ENCODE data around the gene SMIM8. TPM values are rescaled to one million over a fixed set of nuclear protein-coding genes. Genes with fewer than 3 reads are reported as not detected.

The SMIM8 gene
- total RNA-seq, 1 donor from 2014 or later: 13.7 TPM

DNA sequence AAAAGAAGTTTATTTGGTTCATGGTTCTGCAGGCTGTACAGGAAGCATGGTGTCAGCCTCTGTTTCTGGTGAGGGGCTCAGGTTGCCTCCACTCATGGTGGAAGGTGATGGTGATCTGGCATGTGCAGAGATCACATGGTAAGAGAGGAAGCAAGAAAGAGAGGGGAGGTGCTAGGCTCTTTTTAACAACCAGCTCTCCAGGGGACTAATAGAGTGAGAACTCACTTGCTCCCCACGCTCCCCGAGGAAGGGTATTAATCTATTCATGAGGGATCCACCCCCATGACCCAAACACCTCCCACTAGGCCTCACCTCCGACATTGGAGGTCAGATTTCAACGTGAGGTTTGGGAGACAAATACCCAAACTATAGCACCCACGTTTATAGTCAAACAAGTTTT is 10.6 kb downstream of the SMIM8 start:
- intact Hi-C loops (cut with micrococcal nuclease): no loop called here
- no peak for ATAC-seq
- DNase-seq: no peak

DNA sequence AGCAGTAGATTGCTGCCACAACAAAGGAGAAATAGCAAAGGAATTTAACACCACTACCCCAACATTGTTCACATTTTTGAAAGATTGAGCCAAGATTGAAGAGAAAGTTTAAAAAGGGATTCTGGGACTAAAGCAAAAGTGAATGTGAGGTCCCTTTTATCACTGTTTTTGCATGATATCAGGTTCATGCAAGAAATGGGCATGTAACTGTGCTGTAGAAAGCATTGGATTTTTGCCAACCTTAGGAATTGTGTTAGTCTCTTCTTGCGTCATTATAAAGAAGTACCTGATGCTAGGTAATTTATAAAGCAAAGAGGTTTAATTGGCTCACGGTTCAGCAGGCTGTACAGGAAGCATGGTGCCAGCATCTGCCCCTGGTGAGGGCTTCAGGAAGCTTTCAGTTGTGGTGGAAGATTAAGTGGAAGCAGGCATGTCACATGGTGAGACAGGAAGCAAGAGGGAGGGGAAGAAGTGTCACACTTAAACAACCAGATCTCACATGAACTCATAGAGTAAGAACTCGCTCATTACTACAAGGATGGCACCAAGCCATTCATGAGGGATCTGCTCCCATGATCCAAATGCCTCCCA is 11.3 kb downstream of the SMIM8 start:
- peak; percentile 82 for ATAC-seq
- DNase-seq: no peak
- intact Hi-C loops (cut with micrococcal nuclease): no loop called here

DNA sequence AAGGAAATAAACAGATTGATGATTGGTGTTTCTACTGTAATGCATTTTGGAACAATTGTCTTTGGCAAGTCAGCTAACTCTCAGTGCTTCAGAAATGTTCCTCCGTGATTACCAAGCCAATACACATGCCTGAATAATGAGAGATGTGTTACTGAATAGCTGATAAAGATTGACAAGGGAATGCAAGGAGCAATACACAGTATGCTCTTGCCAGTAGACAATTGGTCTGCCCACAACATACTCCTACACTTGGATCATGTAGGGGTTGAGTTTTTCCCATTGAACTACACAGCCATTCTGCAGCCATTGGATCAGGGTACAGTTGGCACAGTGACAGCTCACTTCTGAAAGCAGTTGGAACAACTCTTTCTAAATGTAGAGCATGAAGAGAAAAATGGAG is 12.3 kb downstream of the SMIM8 start:
- DNase-seq: no peak

DNA sequence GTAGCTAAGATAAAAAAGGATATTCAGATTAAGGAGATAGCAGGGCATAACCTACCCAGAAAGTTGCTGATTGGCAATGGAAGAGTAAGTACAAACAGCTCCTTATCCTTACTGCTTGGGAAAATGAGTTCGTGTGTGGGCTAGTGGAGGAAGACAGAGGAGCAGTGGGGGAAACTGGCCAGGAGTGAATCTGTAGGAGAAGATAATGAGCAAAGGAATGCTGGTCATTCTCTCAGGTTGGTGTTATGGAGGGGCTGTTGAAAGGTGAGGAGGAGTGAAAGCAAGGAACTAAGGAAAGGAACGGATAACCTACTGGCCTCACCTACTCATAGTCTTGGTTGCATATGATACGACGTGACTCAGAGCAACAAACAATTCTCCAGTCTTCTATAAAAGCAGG is 14.0 kb downstream of the SMIM8 start:
- no peak for DNase-seq
- no peak for ATAC-seq
- intact Hi-C loops (cut with micrococcal nuclease): no loop called here

More for the DNA sequence above, 12.3 kb downstream of the SMIM8 start:
- peak; percentile 92 for ATAC-seq
- intact Hi-C loops (cut with micrococcal nuclease): no loop called here

DNA sequence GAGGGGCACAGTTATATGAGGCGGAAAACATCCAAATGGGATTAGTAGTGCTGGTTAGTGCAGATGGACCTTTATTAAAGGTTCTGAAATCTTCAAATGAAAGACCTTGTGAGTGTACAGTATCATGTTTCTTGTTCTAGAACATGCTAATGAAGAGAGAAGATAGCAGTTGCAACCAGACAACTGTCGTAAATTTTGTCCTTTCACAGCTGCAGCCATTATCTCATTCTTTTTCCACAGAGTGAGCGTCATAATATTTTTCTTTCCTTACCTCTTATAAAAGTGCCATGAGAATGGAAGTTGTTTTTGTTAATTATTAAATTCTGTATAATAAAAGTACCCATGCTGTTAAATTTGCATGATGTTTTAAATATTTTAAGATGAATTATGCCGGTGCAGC is 17.8 kb downstream of the SMIM8 start:
- no peak for DNase-seq
- no peak for ATAC-seq
- intact Hi-C loops (cut with micrococcal nuclease): no loop called here

DNA sequence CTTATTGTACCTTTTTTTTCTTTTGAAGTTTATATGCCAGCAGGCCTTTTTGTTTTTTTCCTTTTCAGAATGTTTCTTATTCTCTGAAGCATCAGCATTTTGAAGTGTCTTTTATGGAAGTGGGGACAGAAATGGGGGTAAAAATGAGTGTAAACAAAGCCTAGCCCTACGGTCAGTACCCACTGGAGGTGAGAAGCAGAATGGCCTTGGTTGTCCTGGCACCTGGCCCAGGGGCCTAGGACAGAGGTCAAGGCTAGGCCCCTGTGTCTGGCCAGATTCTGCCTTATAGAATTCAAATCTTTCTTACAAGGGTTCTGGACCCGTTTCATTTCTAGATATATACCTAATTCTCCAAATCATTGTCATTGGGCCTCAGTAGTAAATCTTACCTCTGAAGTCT is 18.8 kb downstream of the SMIM8 start:
- ATAC-seq (no peak), DNase-seq (no peak)
- intact Hi-C loops (cut with micrococcal nuclease): no loop called here

DNA sequence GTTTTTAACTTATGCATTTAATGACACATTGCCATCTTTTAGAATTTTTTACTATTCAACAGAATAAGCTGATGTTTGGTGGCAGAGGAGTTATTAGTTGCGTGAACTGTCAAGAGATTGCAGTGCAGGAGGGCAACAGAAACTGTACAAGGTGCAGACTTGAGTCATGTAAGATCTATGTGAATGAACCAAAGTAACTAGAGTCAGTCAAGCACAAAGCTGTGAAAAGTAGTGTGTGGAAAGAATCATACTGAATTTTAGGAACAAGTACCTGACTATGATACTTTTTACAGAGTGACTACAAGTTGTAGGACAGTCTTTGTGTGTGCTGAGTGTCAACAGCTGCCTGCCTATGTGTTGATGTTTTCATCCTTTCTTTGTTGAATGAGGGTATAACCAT is 19.5 kb downstream of the SMIM8 start:
- no peak for DNase-seq
- ATAC-seq: no peak
- intact Hi-C loops (cut with micrococcal nuclease): no loop called here

DNA sequence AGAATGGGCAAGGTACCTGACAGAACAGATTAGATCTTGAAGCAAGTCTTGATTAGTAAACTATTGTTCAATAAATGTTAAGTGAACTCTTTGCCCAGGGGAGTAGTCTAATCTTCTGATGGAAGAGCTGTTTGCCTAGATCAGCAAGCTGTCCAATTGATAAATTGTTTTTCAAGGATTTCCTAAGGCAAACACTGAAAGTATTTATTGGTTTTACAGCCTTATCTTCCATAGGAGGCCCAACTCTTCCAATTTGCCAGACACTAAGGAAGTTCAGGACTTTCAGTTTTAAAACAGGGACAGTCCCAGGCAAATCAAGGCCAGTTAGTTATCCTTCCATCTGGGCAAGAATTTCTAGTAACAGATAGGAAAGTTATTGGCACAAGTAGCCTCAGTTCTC is 20.4 kb downstream of the SMIM8 start:
- no peak for DNase-seq
- intact Hi-C loops (cut with micrococcal nuclease): no loop called here
- no peak for ATAC-seq

DNA sequence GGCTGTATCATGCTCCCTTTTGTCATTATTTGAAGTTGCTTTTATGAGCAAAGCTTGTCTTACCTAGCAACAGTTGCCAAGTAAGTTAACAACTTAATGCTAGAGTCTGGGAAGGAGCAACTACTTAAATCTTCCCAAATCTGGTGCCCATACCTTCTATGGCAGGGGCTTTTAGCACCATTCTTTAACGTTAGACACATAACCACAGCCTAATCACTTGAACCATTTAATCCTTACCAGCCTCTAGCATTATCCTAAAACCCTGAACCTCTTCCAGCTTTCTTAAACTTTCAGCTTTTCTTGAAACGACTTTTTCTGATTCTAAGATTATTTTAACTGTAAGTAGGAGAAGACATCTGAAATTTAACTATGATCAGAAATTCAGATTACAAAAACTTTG is 22.3 kb downstream of the SMIM8 start, which contains the start of gene C6orf163:
TSS of gene C6orf163 (plus strand) at position 83 of the 400 bp plus-strand sequence. CDS start at position 370, 287 bp downstream.
- intact Hi-C loops (cut with micrococcal nuclease): no loop called here
- no peak for DNase-seq
- ATAC-seq: no peak

DNA sequence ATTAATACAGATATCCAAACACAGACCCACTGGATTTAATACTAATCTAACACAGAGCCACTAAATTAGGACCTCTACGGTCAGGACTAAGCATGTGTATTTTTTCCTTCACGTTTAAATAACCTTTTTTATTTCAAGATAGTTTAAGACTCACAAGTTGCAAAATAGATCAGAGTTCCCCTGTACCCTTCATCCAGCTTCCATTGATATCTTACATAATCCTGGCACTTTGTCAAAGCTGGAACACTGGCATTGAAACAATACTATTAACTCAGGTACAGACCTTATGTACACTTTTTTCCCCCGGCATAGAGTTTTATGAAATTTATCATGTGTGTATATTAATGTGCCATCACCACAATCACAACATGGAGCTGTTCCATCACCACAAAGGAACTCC is 24.3 kb downstream of the SMIM8 start:
- DNase-seq (no peak), ATAC-seq (no peak)
- intact Hi-C loops (cut with micrococcal nuclease): no loop called here

DNA sequence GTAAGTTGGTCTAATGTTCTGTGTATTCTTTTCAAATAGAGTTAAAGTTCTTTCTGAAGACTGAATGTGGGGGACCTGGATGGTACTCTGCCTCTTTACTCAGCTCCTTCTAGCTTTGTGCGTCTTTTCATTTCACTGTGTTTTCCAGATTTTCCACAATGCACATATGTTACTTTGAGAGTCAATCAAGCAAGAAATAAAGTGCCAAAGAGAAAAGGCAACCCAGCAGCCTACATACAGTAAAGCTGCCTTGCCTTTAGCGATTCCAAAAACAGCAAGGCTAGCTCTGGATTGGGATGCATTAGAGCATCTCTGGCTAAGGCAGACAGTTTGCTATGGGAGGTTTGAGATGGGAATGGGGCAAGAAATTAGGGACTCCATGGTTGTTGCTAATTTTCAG is 27.5 kb downstream of the SMIM8 start:
- intact Hi-C loops (cut with micrococcal nuclease): no loop called here
- DNase-seq: no peak
- ATAC-seq: no peak

DNA sequence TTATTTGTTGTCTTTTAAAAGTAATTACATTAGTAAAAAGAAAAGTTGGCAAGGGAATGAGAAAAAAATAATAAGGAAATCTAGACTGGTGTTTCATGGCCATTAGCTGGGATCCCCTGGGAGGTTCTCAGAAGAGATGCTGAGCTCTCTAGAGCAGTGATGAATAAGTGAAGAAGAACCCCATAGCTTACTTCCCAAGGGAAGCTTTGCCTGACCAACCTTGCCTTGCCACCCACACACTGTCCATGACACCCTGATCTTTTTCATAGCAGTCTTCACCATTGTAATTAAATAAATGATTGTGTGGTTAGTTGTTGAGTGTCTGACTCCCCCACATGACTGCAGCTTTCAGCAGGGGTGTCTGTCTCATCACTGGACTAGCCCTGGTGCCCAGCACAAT is 28.1 kb downstream of the SMIM8 start:
- intact Hi-C loops (cut with micrococcal nuclease): no loop called here
- ATAC-seq (no peak), DNase-seq (no peak)

DNA sequence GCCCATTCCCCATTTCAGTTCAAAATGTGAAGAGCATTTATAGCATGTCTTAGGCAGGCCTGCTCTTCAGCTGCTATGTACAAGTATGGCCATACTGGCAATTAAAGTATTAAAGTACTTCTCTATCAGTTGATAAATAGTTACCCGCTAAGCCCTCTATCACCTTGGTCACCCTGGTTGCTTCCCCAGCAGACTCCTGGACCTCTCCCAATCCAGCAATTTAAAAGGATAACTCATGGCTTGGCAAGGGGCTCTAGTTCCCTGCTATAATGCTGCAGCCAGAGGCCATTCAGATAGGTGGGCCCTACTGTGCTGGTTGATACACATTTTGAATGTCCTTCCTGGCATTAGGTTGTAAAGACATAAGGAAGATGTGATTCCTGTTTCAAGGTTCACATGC is 29.2 kb downstream of the SMIM8 start:
- intact Hi-C loops (cut with micrococcal nuclease): no loop called here
- DNase-seq: no peak
- peak; percentile 79 for ATAC-seq

DNA sequence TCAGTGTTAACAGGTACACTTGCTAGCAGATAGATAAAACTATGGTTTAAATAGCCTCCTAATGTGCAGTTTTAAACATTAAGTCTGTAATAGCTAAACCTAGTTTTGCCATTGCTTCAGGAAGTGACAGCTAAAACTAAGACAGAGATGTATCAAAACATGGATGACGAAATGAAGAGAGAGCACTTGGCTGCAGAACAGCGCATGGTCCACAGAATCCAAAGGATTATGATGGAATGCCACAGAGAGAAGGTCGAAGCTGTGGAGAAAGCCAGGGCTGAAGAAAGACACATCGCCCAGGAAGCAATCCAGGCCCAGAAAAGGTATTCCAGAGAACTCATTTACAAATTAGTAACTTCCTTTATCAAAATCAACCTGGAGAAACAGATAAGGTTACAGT is 33.8 kb downstream of the SMIM8 start:
- DNase-seq (no peak), ATAC-seq (no peak)

DNA sequence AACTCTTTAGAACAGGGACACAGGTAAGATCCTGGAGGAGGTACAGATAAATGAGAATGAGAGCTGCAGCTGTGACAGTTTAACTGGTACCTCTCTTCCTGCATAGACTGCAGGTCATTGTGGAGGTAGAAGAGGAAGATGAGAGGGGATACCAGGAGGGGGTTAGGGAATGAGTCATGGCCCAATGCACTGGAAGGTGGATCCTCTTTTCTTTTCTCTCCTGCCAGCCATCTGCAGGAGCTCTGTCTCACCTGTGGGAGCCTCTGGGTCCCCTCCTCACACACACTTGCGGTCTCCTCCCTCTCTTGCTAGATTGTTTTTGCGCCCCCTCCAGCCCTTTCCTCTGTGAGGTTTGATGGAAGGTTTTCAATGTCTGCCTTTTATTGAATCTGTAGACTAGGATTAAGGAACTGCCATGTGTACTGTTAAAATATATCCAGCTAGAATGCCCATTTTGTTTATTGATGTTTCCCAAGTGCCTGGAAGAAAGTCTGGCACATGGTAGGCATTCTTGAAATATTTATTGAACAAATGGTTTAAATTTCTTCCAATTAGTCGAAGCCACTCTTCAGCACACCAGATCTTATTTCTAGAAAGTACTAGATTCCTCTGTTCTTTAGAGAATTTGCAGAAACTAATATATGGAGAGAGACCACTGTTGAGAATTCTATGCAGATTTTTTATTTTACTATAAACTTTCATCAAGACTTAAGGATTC is 35.2 kb downstream of the SMIM8 start:
- DNase-seq: no peak
- intact Hi-C loops (cut with micrococcal nuclease): no loop called here
- no peak for ATAC-seq

More for the DNA sequence above, 33.8 kb downstream of the SMIM8 start:
- intact Hi-C loops (cut with micrococcal nuclease): no loop called here

DNA sequence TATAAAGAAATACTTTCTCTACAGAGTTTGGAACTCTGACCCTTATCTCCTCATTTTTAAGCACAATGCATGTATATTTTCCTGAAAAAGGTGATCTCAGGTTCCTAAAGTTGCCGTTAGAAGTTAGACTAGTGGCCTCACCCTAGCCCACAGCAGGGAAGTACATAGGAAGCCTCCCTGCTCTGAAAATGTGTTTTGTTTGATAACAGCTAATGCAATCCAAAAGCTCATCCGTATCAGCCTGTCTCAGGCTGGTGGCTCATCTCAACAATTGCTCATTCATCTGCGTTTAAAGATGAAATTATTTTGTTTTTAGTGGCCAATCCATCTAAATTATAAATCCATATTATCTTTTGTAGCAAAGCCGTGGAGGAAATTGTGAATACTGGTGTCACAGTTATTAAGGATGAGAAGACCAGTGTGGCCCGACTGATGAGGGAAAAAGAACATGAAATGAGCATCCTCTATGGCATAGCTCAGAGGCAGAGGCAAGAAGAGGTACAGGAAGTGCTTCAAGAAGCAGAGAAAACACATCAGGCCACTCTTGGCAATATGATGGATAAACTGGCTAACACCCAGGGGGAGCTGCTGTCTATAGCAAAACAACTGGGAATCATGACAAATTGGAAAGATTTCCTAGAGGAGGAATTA is 42.3 kb downstream of the SMIM8 start:
- ATAC-seq (no peak), DNase-seq (no peak)
- intact Hi-C loops (cut with micrococcal nuclease): no loop called here

DNA sequence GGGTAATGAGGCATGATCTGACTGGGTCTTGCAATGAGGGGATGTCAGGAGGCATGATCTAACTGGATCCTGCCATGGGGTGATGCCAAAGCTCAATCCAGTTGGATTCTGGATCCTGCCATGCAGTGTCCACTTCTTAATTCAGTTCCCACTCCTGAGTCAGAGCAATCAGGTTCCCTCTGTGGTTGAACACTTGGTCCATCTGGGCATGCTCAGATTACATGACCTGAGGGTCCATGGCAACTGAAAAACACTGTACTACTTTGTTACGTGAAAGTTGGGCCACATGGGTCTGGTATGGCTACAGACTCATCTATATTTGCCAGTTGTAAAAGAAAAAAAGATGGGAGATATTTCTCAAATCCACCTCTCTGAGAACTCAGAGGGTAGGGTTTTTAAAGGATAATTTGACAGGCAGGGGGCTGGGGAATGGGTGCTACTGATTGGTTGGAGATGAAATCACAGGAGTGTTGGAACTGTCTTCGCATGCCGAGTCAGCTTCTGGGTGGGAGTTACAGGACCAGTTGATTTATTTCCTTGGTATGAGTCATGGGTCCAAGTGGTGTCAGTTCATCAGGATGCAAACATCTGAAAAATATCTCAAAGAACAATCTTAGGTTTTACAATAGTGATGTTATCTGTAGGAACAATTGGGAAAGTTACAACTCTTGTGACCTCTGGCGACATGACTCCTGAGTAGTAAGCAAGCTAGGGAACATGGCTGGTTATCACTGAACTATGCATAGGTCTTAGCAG is 43.9 kb downstream of the SMIM8 start:
- DNase-seq: no peak
- ATAC-seq: no peak
- intact Hi-C loops (cut with micrococcal nuclease): no loop called here

DNA sequence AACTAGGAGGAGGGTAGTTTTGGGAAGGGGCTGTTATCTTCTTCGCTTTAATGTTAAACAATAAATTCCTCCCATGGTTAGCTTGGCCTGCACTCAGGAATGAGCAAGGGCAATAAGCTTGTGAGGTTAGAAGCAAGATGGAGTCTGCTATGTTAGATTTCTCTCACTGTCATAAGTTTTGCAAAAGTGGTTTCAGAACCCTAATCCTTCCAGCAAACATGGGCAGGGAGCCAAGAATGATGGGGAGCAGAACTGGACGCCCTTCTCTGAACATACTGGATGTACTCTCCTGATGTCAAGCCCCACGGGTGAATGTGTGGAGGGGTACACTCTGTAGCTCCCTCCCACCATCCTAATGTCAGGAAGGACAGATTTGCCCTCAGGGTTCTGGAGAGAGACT is 44.5 kb downstream of the SMIM8 start:
- ATAC-seq: no peak

DNA sequence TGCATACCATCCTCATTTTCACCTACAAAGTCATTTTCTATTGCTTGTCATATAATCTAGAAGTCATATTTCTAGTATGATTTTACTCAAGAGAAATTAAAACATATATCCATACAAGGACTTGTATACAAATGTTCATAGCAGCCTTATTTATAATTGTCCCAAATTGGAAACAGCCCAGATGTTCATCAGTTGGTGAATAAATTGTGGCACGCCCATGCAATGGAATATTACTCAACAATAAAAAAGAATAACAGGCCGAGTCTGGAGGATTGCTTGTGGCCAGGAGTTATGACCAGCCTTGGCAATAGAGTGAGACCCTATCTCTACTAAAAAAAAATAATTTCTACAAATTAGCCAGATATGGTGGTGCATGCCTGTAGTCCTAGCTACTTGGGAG is 51.0 kb downstream of the SMIM8 start:
- intact Hi-C loops (cut with micrococcal nuclease): no loop called here
- DNase-seq (no peak), ATAC-seq (no peak)

More for the DNA sequence above, 44.5 kb downstream of the SMIM8 start:
- intact Hi-C loops (cut with micrococcal nuclease): no loop called here
- no peak for DNase-seq

DNA sequence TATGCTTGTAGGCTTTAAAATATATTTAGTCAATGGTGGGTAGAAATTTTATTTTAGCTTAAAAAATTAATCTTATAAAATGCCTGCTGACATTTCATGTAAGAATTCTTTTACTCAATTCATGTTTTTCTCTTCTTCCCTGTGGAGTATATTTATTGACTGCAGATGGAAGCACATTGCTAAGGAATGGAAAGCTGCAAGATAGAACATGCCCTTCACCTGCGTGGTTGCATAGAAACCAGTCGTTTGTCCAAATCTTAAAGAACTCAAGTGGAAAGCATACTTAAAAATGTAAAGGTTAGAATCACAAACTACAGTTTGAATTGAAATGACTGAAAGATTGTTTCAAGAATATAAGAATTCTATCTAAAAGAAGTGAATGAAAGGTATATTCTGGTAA is 52.9 kb downstream of the SMIM8 start:
- no peak for DNase-seq
- ATAC-seq: no peak
- intact Hi-C loops (cut with micrococcal nuclease): no loop called here

All from left ventricle myocardium superior (tissue), 1 donor.